Progenitor cell of endocrine pancreas (in vitro differentiated cells): ENCODE data around the gene ACOT12. TPM values are rescaled to one million over a fixed set of nuclear protein-coding genes. Genes with fewer than 3 reads are reported as not detected.

Experiments used
- DNase-seq: peaks from one replicate; pipeline ENCODE4 v3.0.0; 2021; ENCODE audit warnings: low spot score; ENCODE audit not compliant: unreplicated experiment
- H3K27ac Mint-ChIP-seq: 2 replicates; pipeline ENCODE4 v1.8.0; 2021; ENCODE audit warnings: mild to moderate bottlenecking, moderate library complexity, mixed read lengths
- H3K27me3 Mint-ChIP-seq: 2 replicates; pipeline ENCODE4 v1.8.0; 2021; ENCODE audit warnings: mixed read lengths
- H3K36me3 Mint-ChIP-seq: 2 replicates; pipeline ENCODE4 v1.8.0; 2022; ENCODE audit warnings: mixed read lengths; ENCODE audit not compliant: insufficient read depth
- H3K4me1 Mint-ChIP-seq: 2 replicates; pipeline ENCODE4 v1.8.0; 2021; ENCODE audit warnings: low read depth, mixed read lengths
- H3K4me3 Mint-ChIP-seq: 2 replicates; pipeline ENCODE4 v1.8.0; 2021; ENCODE audit warnings: low read depth, mild to moderate bottlenecking, moderate library complexity, mixed read lengths
- H3K9me3 Mint-ChIP-seq: 2 replicates; pipeline ENCODE4 v1.8.0; 2021; ENCODE audit warnings: low read depth, mixed read lengths
- total RNA-seq: library from RNA; stranded (reverse); gene quantifications from 2 replicates; pipeline ENCODE4 v1.2.1, GENCODE V29; 2021
- TF ChIP-seq, protein P1 (sequence below): fragments of 200-600 bp; sonication (generic); IDR thresholded peaks from one replicate; pipeline ENCODE4 v1.5.0; 2021; ENCODE audit warnings: antibody characterized with exemption, mild to moderate bottlenecking; ENCODE audit not compliant: unreplicated experiment

ACOT12 gene
- total RNA-seq, 1 donor from 2014 or later, result not detected

DNA sequence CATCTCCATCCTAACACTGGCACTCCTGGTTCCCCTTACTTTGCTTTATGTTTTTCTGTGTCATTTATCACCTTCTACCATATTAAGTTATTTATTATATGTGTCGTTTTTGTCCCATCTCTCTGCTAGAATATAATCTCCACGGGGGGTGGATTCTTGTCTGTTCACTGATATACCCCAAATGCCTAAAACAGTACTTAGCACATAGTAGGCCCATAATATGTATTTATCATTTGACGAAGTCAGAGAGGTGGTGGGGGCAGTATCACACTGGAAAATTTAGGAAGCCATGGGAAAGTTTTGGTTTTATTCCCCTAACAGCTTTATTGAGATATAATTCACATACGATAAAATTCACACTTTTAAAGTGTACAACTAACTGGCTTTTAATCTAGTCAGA lies 78.1 kb downstream of the ACOT12 start:
- H3K36me3 Mint-ChIP-seq, result peaks cover 5% of the 10 kb centered on the region
- TF ChIP-seq, protein P1, sequence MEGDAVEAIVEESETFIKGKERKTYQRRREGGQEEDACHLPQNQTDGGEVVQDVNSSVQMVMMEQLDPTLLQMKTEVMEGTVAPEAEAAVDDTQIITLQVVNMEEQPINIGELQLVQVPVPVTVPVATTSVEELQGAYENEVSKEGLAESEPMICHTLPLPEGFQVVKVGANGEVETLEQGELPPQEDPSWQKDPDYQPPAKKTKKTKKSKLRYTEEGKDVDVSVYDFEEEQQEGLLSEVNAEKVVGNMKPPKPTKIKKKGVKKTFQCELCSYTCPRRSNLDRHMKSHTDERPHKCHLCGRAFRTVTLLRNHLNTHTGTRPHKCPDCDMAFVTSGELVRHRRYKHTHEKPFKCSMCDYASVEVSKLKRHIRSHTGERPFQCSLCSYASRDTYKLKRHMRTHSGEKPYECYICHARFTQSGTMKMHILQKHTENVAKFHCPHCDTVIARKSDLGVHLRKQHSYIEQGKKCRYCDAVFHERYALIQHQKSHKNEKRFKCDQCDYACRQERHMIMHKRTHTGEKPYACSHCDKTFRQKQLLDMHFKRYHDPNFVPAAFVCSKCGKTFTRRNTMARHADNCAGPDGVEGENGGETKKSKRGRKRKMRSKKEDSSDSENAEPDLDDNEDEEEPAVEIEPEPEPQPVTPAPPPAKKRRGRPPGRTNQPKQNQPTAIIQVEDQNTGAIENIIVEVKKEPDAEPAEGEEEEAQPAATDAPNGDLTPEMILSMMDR, result no peak
- no peak overlapping the region for H3K27ac Mint-ChIP-seq
- no peaks in the 10 kb centered on the region for H3K4me1 Mint-ChIP-seq
- no peak overlapping the region for H3K4me3 Mint-ChIP-seq
- H3K9me3 Mint-ChIP-seq, result no peaks in the 10 kb centered on the region
- H3K27me3 Mint-ChIP-seq, result no peaks in the 10 kb centered on the region
- no peak for DNase-seq

DNA sequence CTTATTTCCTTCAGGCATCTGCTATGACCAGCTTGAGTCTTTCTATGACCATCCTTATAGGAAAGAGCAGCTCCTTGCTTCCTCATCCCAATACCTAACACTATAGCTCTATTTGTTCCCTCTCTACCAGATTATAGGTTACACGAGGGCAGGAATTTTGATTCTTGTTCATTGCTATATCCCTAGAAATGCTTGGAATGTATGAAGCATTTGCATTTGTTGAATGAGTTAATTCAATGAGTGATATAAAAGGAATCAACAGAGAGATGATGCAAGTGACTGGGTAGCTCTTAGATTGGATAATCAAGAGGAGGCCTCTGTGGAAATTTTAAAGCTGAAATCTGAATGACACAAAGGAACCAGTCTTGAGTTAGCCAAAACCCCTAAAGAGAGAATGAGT lies 78.6 kb downstream of the ACOT12 start:
- Mint-ChIP-seq H3K4me1 (no peaks in the 10 kb centered on the region), H3K27me3 (no peaks in the 10 kb centered on the region), H3K36me3 (peaks cover 5% of the 10 kb centered on the region), H3K4me3 (no peak overlapping the region), H3K27ac (peak overlapping the region; percentile 87), H3K9me3 (no peaks in the 10 kb centered on the region)
- DNase-seq, result no peak
- TF ChIP-seq, protein P1, result no peak

DNA sequence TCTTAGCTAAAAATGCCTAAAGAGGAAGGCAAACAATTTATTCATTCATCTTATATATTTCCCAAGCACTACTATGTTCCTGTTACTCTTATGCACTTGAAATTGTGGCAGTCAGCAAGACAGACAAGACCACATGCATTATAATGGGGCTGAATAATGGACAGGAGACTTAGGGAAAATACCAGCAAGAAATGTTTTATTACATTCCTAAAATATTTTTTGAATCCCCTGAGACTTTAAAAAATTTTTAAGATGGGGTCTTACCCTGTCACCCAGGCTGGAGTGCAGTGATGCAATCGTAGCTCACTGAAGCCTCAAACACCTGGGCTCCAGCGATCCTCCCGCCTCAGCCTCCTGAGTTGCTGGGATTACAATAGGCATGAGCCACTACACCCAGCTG lies 79.4 kb downstream of the ACOT12 start:
- TF ChIP-seq, protein P1, result no peak
- no peak overlapping the region for H3K4me3 Mint-ChIP-seq
- no peaks in the 10 kb centered on the region for H3K9me3 Mint-ChIP-seq
- no peak overlapping the region for H3K27ac Mint-ChIP-seq
- DNase-seq, result no peak
- H3K36me3 Mint-ChIP-seq, result peaks cover 6% of the 10 kb centered on the region
- H3K4me1 Mint-ChIP-seq, result no peaks in the 10 kb centered on the region
- no peaks in the 10 kb centered on the region for H3K27me3 Mint-ChIP-seq

DNA sequence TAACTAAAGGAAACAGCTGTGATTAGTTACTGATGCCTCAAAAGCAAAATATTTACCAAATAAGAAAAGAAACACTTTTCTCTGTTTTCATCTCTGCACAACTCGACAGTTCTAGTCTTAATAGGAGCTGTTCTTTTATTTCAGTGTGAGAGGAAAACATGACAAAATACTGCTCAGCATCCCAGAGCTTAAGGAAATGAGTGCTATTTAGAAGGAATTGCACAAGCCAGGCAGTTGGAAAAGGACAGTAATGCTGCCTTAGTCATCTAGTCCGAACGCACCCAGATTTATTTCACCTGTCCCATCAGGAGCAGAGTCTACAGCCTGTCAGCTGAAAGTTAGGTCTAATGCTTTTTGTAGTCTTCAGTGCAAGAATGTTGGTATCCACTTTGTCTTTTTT lies 80.2 kb downstream of the ACOT12 start:
- H3K36me3 Mint-ChIP-seq, result peaks cover 6% of the 10 kb centered on the region

DNA sequence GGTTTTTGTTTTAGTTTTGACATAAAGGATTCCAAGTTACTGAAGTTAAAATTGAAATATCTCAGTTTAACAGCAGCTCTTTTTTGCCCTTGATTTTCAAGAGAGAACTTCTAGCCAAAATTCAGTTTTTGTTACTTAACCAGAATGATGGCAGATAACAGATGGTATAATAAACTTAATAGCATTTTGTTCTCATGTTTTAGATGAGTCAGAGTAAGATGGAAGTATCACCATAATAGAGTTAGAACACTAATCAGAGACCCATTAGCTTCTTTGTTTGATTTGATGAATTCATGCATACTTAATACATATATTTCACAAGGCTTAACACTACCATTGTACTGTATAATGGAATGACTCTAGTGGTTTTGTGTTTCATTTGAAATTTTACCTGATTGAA lies 80.7 kb downstream of the ACOT12 start:
- no peak for DNase-seq
- H3K27ac Mint-ChIP-seq, result no peak overlapping the region
- peaks cover 6% of the 10 kb centered on the region for H3K36me3 Mint-ChIP-seq
- H3K9me3 Mint-ChIP-seq, result no peaks in the 10 kb centered on the region
- no peak overlapping the region for H3K4me3 Mint-ChIP-seq
- TF ChIP-seq, protein P1, result no peak
- no peaks in the 10 kb centered on the region for H3K4me1 Mint-ChIP-seq
- no peaks in the 10 kb centered on the region for H3K27me3 Mint-ChIP-seq

More for the DNA sequence above, 80.2 kb downstream of the ACOT12 start:
- Mint-ChIP-seq H3K9me3 (no peaks in the 10 kb centered on the region), H3K4me3 (no peak overlapping the region), H3K4me1 (no peaks in the 10 kb centered on the region), H3K27me3 (no peaks in the 10 kb centered on the region), H3K27ac (no peak overlapping the region)
- no peak for DNase-seq
- TF ChIP-seq, protein P1, result no peak
